Adipocyte (in vitro differentiated cells): ENCODE results near the gene XAGE5.
"Not testable (repeated sequence)": the region's sequence is repeated elsewhere in the genome, so short reads cannot be mapped to it uniquely, and the experiment has no call there.

Experiments
- DNase-seq: peaks from one replicate; pipeline ENCODE4 v3.0.0-alpha.2; 2015; ENCODE audit warnings: low read depth
- H3K27me3 ChIP-seq: replicated peaks from 2 replicates; pipeline ENCODE4 v1.7.0; 2013; ENCODE audit warnings: mild to moderate bottlenecking, low read length, moderate library complexity; ENCODE audit not compliant: control insufficient read depth, insufficient read depth
- H3K36me3 ChIP-seq: 2 replicates; pipeline ENCODE4 v1.7.0; 2013; ENCODE audit warnings: low read length, mild to moderate bottlenecking, moderate library complexity; ENCODE audit not compliant: control insufficient read depth, insufficient read depth, severe bottlenecking
- H3K4me1 ChIP-seq: 2 replicates; pipeline ENCODE4 v1.7.0; 2013; ENCODE audit warnings: mild to moderate bottlenecking, low read length, moderate library complexity; ENCODE audit not compliant: control insufficient read depth, insufficient read depth
- H3K4me3 ChIP-seq: 2 replicates; pipeline ENCODE4 v1.7.0; 2013; ENCODE audit warnings: mild to moderate bottlenecking, low read length, moderate library complexity
- H3K9ac ChIP-seq: 2 replicates; pipeline ENCODE4 v1.7.0; 2013; ENCODE audit warnings: mild to moderate bottlenecking, low read length, moderate library complexity
- H3K9me3 ChIP-seq: 2 replicates; pipeline ENCODE4 v1.7.0; 2013; ENCODE audit warnings: mild to moderate bottlenecking, low read length, moderate library complexity; ENCODE audit not compliant: control insufficient read depth

Gene XAGE5

GRCh38 chrX:52811065-52811625 is at the start of gene XAGE5:
Gene XAGE5 (plus strand): TSS chrX:52811287. CDS start chrX:52812567, 1,280 bp downstream.
- Histone ChIP-seq H3K4me3 (no peak within 1 kb of the TSS), H3K9me3 (peaks cover 12% of the 10 kb centered on the region), H3K36me3 (no peaks in the 10 kb centered on the region), H3K4me1 (no peaks in the 10 kb centered on the region), H3K9ac (no peak within 1 kb of the TSS), H3K27me3 (peaks cover 39% of the 10 kb centered on the region)
- DNase-seq: no peak

- H3K4me1 ChIP-seq, H3K4me3 ChIP-seq, H3K27me3 ChIP-seq, H3K9ac ChIP-seq, DNase-seq, H3K36me3 ChIP-seq, H3K9me3 ChIP-seq: not testable (repeated sequence)
Measured at GRCh38 chrX:52765983-52766382, 45.1 kb upstream of the XAGE5 start.

- not testable (repeated sequence) for H3K9me3 ChIP-seq, H3K9ac ChIP-seq, DNase-seq, H3K27me3 ChIP-seq, H3K4me3 ChIP-seq, H3K4me1 ChIP-seq, H3K36me3 ChIP-seq
Measured at GRCh38 chrX:52773504-52773903, 37.6 kb upstream of the XAGE5 start.

GRCh38 chrX:52797327-52797726 is 13.8 kb upstream of the XAGE5 start, which contains the start of gene SPANXN5:
Gene SPANXN5 (minus strand): TSS chrX:52797427. CDS start chrX:52797348, 79 bp downstream.
- H3K27me3 ChIP-seq: peaks cover 22% of the 10 kb centered on the region
- not testable (repeated sequence) for DNase-seq, H3K36me3 ChIP-seq, H3K4me3 ChIP-seq, H3K4me1 ChIP-seq, H3K9ac ChIP-seq
- H3K9me3 ChIP-seq: peaks cover 15% of the 10 kb centered on the region

GRCh38 chrX:52804876-52805275 is 6.2 kb upstream of the XAGE5 start:
- not testable (repeated sequence) for H3K36me3 ChIP-seq, H3K9me3 ChIP-seq, H3K4me3 ChIP-seq, DNase-seq, H3K9ac ChIP-seq, H3K4me1 ChIP-seq
- peaks cover 17% of the 10 kb centered on the region for H3K27me3 ChIP-seq

GRCh38 chrX:52819788-52820187 is 8.7 kb downstream of the XAGE5 start:
- no peaks in the 10 kb centered on the region for H3K36me3 ChIP-seq
- H3K9me3 ChIP-seq: peaks cover 5% of the 10 kb centered on the region
- H3K4me1 ChIP-seq: no peaks in the 10 kb centered on the region
- no peak overlapping the region for H3K9ac ChIP-seq
- peaks cover 57% of the 10 kb centered on the region for H3K27me3 ChIP-seq
- no peak for DNase-seq
- no peak overlapping the region for H3K4me3 ChIP-seq

GRCh38 chrX:52821079-52821760 is 10.1 kb downstream of the XAGE5 start:
- Histone ChIP-seq H3K36me3 (no peaks in the 10 kb centered on the region), H3K9me3 (peaks cover 5% of the 10 kb centered on the region)

GRCh38 chrX:52824608-52825007 is 13.5 kb downstream of the XAGE5 start:
- Histone ChIP-seq H3K9ac (no peak overlapping the region), H3K27me3 (peaks cover 25% of the 10 kb centered on the region), H3K4me3 (no peak overlapping the region), H3K9me3 (no peaks in the 10 kb centered on the region), H3K36me3 (no peaks in the 10 kb centered on the region), H3K4me1 (no peaks in the 10 kb centered on the region)
- no peak for DNase-seq

More at GRCh38 chrX:52821079-52821760, 10.1 kb downstream of the XAGE5 start:
- Histone ChIP-seq H3K4me1 (no peaks in the 10 kb centered on the region), H3K27me3 (peaks cover 55% of the 10 kb centered on the region), H3K4me3 (no peak overlapping the region), H3K9ac (no peak overlapping the region)
- no peak for DNase-seq

GRCh38 chrX:52830551-52830950 is 19.5 kb downstream of the XAGE5 start:
- Histone ChIP-seq H3K36me3 (no peaks in the 10 kb centered on the region), H3K27me3 (peaks cover 3% of the 10 kb centered on the region), H3K9me3 (peaks cover 23% of the 10 kb centered on the region), H3K4me3 (no peak overlapping the region), H3K4me1 (no peaks in the 10 kb centered on the region), H3K9ac (no peak overlapping the region)
- no peak for DNase-seq

- H3K4me1 ChIP-seq: no peaks in the 10 kb centered on the region
- no peak overlapping the region for H3K9ac ChIP-seq
- H3K9me3 ChIP-seq: peaks cover 4% of the 10 kb centered on the region
- no peaks in the 10 kb centered on the region for H3K27me3 ChIP-seq
- H3K4me3 ChIP-seq: no peak overlapping the region
- no peak for DNase-seq
- no peaks in the 10 kb centered on the region for H3K36me3 ChIP-seq
Measured at GRCh38 chrX:52839137-52839536, 28.1 kb downstream of the XAGE5 start.

GRCh38 chrX:52843619-52844018 is 32.5 kb downstream of the XAGE5 start:
- not testable (repeated sequence) for H3K9me3 ChIP-seq, H3K27me3 ChIP-seq, H3K9ac ChIP-seq, H3K4me1 ChIP-seq, DNase-seq, H3K36me3 ChIP-seq, H3K4me3 ChIP-seq
